Right cardiac atrium (tissue), 5 donors: ENCODE data around the gene KRTAP9-4. TPM values are rescaled to one million over a fixed set of nuclear protein-coding genes. Genes with fewer than 3 reads are reported as not detected.

Source experiments
- polyA plus RNA-seq: library from polyadenylated mRNA; stranded (reverse); fragments of 200-250 nt; gene quantifications from one replicate; pipeline ENCODE4 v1.2.3, GENCODE V29; 2013
- total RNA-seq, 4 donors: library from RNA; stranded (reverse); fragmentation: NEBNext Ultra II Directional; extraction: Animal tissue kit (Norgen Biotek cat#: 25700); gene quantifications; one replicate each; pipeline ENCODE4 v1.2.1, GENCODE V29; 2021
- donor health status: healthy with polysubstance abuse.
- donor health status: DM: no; HTN: yes; CAD: no.
- donor health status: DM: no; HTN: no; CAD: no.
- donor health status: DM: no; HTN: yes; CAD: no; lungs with severe emphysema.
- donor health status: DM: yes; HTN: yes; CAD: no.

The KRTAP9-4 gene
- total and polyA plus RNA-seq, 5 donors, result not detected

Other genes starting within 250 kb of the KRTAP9-4 start
Only the 30 nearest of the 41 such genes appear.
- gene KRTAP2-3, start 189.6 kb upstream of the KRTAP9-4 start, total RNA-seq, result not detected
- not detected for gene KRTAP2-3, start 189.6 kb upstream of the KRTAP9-4 start, polyA plus RNA-seq
- not detected for gene KRTAP2-4, start 183.8 kb upstream of the KRTAP9-4 start, total RNA-seq
- not detected for gene KRTAP2-4, start 183.8 kb upstream of the KRTAP9-4 start, polyA plus RNA-seq
- not detected for gene KRTAP4-7, start 165.5 kb upstream of the KRTAP9-4 start, total RNA-seq
- not detected for gene KRTAP4-7, start 165.5 kb upstream of the KRTAP9-4 start, polyA plus RNA-seq
- not detected for gene KRTAP4-8, start 151.5 kb upstream of the KRTAP9-4 start, total RNA-seq
- not detected for gene KRTAP4-8, start 151.5 kb upstream of the KRTAP9-4 start, polyA plus RNA-seq
- not detected for gene KRTAP4-16, start 147.5 kb upstream of the KRTAP9-4 start, total RNA-seq
- not detected for gene KRTAP4-16, start 147.5 kb upstream of the KRTAP9-4 start, polyA plus RNA-seq
- gene KRTAP4-9, start 144.3 kb upstream of the KRTAP9-4 start, total RNA-seq, result not detected
- not detected for gene KRTAP4-9, start 144.3 kb upstream of the KRTAP9-4 start, polyA plus RNA-seq
- not detected for gene KRTAP4-11, start 131.3 kb upstream of the KRTAP9-4 start, total RNA-seq
- not detected for gene KRTAP4-11, start 131.3 kb upstream of the KRTAP9-4 start, polyA plus RNA-seq
- gene KRTAP4-12, start 125.5 kb upstream of the KRTAP9-4 start, total RNA-seq, result not detected
- not detected for gene KRTAP4-12, start 125.5 kb upstream of the KRTAP9-4 start, polyA plus RNA-seq
- gene KRTAP4-6, start 109.1 kb upstream of the KRTAP9-4 start, total RNA-seq, result not detected
- gene KRTAP4-6, start 109.1 kb upstream of the KRTAP9-4 start, polyA plus RNA-seq, result not detected
- gene KRTAP4-5, start 99.9 kb upstream of the KRTAP9-4 start, total RNA-seq, result not detected
- not detected for gene KRTAP4-5, start 99.9 kb upstream of the KRTAP9-4 start, polyA plus RNA-seq
- not detected for gene KRTAP4-4, start 88.9 kb upstream of the KRTAP9-4 start, total RNA-seq
- gene KRTAP4-4, start 88.9 kb upstream of the KRTAP9-4 start, polyA plus RNA-seq, result not detected
- gene KRTAP4-3, start 81.5 kb upstream of the KRTAP9-4 start, total RNA-seq, result not detected
- not detected for gene KRTAP4-3, start 81.5 kb upstream of the KRTAP9-4 start, polyA plus RNA-seq
- not detected for gene KRTAP4-2, start 71.5 kb upstream of the KRTAP9-4 start, total RNA-seq
- not detected for gene KRTAP4-2, start 71.5 kb upstream of the KRTAP9-4 start, polyA plus RNA-seq
- gene KRTAP4-1, start 64.8 kb upstream of the KRTAP9-4 start, total RNA-seq, result not detected
- not detected for gene KRTAP4-1, start 64.8 kb upstream of the KRTAP9-4 start, polyA plus RNA-seq
- not detected for gene KRTAP9-1, start 59.8 kb upstream of the KRTAP9-4 start, total RNA-seq
- gene KRTAP9-1, start 59.8 kb upstream of the KRTAP9-4 start, polyA plus RNA-seq, result not detected
- not detected for gene KRTAP9-2, start 23.0 kb upstream of the KRTAP9-4 start, total RNA-seq
- not detected for gene KRTAP9-2, start 23.0 kb upstream of the KRTAP9-4 start, polyA plus RNA-seq
- not detected for gene KRTAP9-3, start 17.2 kb upstream of the KRTAP9-4 start, total RNA-seq
- gene KRTAP9-3, start 17.2 kb upstream of the KRTAP9-4 start, polyA plus RNA-seq, result not detected
- not detected for gene KRTAP9-8, start 11.7 kb upstream of the KRTAP9-4 start, total RNA-seq
- gene KRTAP9-8, start 11.7 kb upstream of the KRTAP9-4 start, polyA plus RNA-seq, result not detected
- gene KRTAP9-9, start 5.7 kb downstream of the KRTAP9-4 start, total RNA-seq, result not detected
- gene KRTAP9-9, start 5.7 kb downstream of the KRTAP9-4 start, polyA plus RNA-seq, result not detected
- gene KRTAP9-6, start 15.7 kb downstream of the KRTAP9-4 start, total RNA-seq, result not detected
- not detected for gene KRTAP9-6, start 15.7 kb downstream of the KRTAP9-4 start, polyA plus RNA-seq
- not detected for gene KRTAP9-7, start 26.0 kb downstream of the KRTAP9-4 start, total RNA-seq
- not detected for gene KRTAP9-7, start 26.0 kb downstream of the KRTAP9-4 start, polyA plus RNA-seq
- gene KRTAP29-1, start 53.2 kb downstream of the KRTAP9-4 start, total RNA-seq, result not detected
- gene KRTAP29-1, start 53.2 kb downstream of the KRTAP9-4 start, polyA plus RNA-seq, result not detected
- not detected for gene KRTAP16-1, start 59.6 kb downstream of the KRTAP9-4 start, total RNA-seq
- not detected for gene KRTAP16-1, start 59.6 kb downstream of the KRTAP9-4 start, polyA plus RNA-seq
- gene KRTAP17-1, start 66.0 kb downstream of the KRTAP9-4 start, total RNA-seq, result not detected
- not detected for gene KRTAP17-1, start 66.0 kb downstream of the KRTAP9-4 start, polyA plus RNA-seq
- not detected for gene KRT33A, start 101.1 kb downstream of the KRTAP9-4 start, total RNA-seq
- gene KRT33A, start 101.1 kb downstream of the KRTAP9-4 start, polyA plus RNA-seq, result not detected
- not detected for gene KRT33B, start 120.1 kb downstream of the KRTAP9-4 start, total RNA-seq
- gene KRT33B, start 120.1 kb downstream of the KRTAP9-4 start, polyA plus RNA-seq, result not detected
- gene KRT34, start 132.6 kb downstream of the KRTAP9-4 start, total RNA-seq, result not detected
- gene KRT34, start 132.6 kb downstream of the KRTAP9-4 start, polyA plus RNA-seq, result not detected
- gene KRT31, start 147.9 kb downstream of the KRTAP9-4 start, total RNA-seq, result not detected
- not detected for gene KRT31, start 147.9 kb downstream of the KRTAP9-4 start, polyA plus RNA-seq
- not detected for gene KRT37, start 174.9 kb downstream of the KRTAP9-4 start, total RNA-seq
- not detected for gene KRT37, start 174.9 kb downstream of the KRTAP9-4 start, polyA plus RNA-seq
- not detected for gene KRT38, start 191.3 kb downstream of the KRTAP9-4 start, total RNA-seq
- gene KRT38, start 191.3 kb downstream of the KRTAP9-4 start, polyA plus RNA-seq, result not detected